Activated CD4-positive, alpha-beta T cell treated with anti-CD3 and anti-CD28 coated beads for 1 hour (primary cell): Measurements from ENCODE around the gene AZGP1.
"Not testable (repeated sequence)": the region's sequence is repeated elsewhere in the genome, so short reads cannot be mapped to it uniquely, and the experiment has no call there.

ENCODE experiments used
- DNase-seq: peaks from one replicate; pipeline ENCODE4 v3.0.0-alpha.2; 2020

AZGP1 gene

GRCh38 chr7:99996755-99997544 is 21.1 kb upstream of the AZGP1 start:
- no peak for DNase-seq

- DNase-seq: no peak
Observed at GRCh38 chr7:99994819-99995218, 19.0 kb upstream of the AZGP1 start.

- no peak for DNase-seq
Observed at GRCh38 chr7:99992330-99993038, 16.7 kb upstream of the AZGP1 start.

DNA sequence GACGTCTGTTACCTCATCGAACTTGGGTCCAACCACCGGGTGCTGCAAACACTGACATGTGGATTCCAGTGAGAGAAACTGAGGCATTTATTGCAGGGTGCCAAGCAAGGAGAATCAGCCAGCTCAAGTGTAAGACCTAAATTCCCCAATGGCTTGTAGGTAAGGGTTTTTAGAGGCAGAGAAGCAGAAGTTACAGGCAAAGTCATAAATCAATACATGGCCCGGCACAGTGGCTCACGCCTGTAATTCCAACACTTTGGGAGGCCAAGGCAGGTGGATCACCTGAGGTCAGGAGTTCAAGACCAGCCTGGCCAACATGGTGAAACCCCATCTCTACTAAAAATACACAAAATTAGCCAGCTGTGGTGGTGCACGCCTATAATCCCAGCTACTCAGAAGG is 15.7 kb upstream of the AZGP1 start:
- not testable (repeated sequence) for DNase-seq

DNA sequence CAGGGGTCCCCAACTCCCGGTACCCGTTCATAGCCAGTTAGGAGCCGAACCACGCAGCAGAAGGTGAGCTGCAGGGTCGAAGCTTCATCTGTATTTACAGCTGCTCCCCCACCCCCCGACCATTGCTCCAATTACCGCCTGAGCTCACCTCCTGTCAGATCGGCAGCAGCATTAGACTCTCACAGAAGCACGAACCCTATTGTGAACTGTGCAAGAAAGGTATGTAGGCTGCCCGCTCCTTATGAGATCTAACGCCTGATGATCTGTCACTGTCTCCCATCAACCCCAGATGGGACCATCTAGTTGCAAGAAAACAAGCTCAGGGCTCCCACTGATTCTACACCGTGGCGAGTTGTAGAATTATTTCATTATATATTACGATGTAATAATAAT is 14.6 kb upstream of the AZGP1 start:
- DNase-seq: no peak

GRCh38 chr7:99987846-99988245 is 12.0 kb upstream of the AZGP1 start:
- DNase-seq: no peak

DNA sequence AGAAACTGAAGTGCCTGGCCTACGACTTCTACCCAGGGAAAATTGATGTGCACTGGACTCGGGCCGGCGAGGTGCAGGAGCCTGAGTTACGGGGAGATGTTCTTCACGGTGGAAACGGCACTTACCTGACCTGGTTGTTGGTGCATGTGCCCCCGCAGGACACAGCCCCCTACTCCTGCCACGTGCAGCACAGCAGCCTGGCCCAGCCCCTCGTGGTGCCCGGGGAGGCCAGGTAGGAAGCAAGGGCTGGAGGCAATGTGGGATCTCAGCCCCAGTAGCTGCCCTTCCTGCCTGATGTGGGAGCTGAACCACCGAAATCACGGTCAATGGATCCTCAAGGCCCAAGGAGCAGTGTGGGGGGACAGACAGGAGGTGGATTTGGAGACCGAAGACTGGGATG is 11.5 kb upstream of the AZGP1 start:
- DNase-seq: not testable (repeated sequence)

DNA sequence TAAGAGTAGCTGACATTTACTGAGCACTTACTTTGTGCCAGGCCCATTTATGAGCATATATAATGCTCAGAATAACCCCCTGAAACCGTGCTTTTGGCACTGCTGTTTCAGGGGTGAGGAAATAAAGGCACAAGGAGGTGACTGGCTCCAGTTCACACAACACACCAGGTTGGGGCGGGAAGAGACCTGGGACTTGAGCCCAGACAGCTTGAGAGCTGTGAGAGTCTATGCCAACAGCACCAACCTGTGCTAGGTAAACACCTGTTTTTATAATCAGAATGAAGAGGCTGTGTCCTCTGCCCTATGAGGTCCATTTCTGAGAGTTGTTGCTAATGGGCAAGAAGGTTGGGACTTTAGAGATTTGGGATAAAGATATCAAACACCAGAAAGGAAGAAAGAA is 8.8 kb upstream of the AZGP1 start:
- no peak for DNase-seq

- not testable (repeated sequence) for DNase-seq
Observed at GRCh38 chr7:99981066-99981465, 5.2 kb upstream of the AZGP1 start.

DNA sequence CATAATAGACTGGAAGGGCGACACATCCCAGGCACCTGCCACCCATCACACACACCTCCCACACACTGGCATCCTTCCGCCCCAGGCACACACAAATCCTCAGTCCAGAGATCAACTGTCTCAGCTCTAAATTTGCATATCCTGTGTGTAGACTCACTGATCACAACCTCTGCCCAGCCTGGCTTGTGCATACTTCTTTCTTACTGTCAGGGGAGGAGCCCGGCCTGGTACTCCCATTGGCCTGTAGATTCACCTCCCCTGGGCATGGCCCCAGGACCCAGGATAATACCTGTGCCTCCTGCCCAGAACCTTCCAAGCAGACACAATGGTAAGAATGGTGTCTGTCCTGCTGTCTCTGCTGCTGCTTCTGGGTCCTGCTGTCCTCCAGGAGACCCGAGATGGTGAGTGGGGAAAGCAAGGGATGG is 4.6 kb upstream of the AZGP1 start:
- DNase-seq: not testable (repeated sequence)

GRCh38 chr7:99979814-99980225 is 4.0 kb upstream of the AZGP1 start:
- DNase-seq: peak; percentile 50

DNA sequence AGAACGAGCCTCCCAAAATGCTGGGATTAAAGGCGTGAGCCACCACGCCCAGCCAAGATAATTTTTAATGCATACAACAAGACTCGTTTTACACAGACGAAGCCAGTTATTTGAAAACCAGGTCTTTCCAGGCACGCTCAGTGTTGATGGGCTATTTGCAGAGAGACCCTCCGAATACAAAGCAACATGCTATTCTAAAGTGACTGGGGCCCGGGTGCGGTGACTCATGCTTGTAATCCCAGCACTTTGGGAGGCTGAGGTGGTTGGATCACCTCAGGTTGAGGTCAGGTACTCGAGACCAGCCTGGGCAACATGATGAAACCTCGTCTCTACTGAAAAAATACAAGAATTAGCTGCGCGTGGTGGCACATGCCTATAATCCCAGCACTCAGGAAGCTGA is 795 bp upstream of the AZGP1 start:
- DNase-seq: no peak

- DNase-seq: no peak
Observed at GRCh38 chr7:99974681-99975080, 1.1 kb downstream of the AZGP1 start.

GRCh38 chr7:99973817-99974216 is 2.0 kb downstream of the AZGP1 start:
- DNase-seq: not testable (repeated sequence)

DNA sequence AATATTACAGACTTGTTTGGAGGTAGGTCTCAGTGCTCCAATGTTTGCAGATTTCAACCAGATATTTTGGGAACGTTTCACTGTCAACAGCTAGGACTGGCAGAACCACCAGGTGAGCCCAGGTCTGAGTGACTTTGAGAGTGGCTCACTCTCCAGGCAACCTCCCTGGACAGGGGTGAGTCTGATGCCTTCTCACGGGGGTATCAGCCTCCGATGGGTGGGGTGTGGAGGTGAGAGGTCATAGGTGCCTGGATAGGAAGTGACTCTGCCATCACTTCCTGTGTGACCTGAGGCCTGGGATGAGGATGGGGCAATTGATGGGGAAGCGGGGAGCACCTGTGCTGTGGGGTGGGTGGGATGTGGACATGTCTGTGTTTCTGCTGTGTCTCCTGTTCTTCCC is 4.6 kb downstream of the AZGP1 start:
- no peak for DNase-seq

GRCh38 chr7:99969813-99970212 is 6.0 kb downstream of the AZGP1 start:
- not testable (repeated sequence) for DNase-seq

GRCh38 chr7:99969298-99969697 is 6.5 kb downstream of the AZGP1 start:
- no peak for DNase-seq

DNA sequence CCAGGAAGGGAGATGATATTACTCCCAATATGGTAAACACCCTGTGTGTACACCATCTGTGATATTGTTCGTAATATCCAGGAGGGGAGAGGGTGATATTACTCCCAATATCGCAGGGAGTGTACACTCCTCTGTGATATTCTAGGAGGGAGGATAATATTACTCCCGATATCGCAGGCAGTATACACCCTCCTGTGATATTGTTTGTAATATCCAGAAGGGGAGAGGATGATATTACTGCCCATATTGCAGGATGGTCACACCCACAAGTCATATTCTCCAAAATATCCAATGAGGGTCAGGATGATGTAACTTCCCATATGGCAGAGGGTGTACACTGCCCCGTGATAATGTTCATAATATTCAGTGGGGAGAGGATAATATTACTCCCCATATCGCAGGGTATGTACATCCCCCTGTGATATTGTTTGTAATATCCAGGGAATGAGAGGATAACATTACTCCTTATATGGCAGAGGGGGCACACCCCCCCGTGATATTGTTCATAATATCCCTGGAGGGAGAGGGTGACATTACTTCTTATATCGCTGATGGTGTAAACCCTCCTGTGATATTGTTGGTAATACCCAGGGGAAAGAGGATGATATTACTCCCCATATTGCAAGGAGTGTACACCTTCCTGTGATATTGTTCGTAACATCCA is 17.1 kb downstream of the AZGP1 start:
- no peak for DNase-seq

- DNase-seq: no peak
Observed at GRCh38 chr7:99955247-99955646, 20.6 kb downstream of the AZGP1 start.

GRCh38 chr7:99954643-99955042 is 21.2 kb downstream of the AZGP1 start:
- DNase-seq: not testable (repeated sequence)

- no peak for DNase-seq
Observed at GRCh38 chr7:99953649-99954048, 22.2 kb downstream of the AZGP1 start.

- not testable (repeated sequence) for DNase-seq
Observed at GRCh38 chr7:99952649-99953048, 23.2 kb downstream of the AZGP1 start.

GRCh38 chr7:99950819-99951218 is 25.0 kb downstream of the AZGP1 start:
- DNase-seq: not testable (repeated sequence)
